Colon (tissue), 2 donors: Measurements from ENCODE around the gene TIA1.
"Not testable (repeated sequence)": the region's sequence is repeated elsewhere in the genome, so short reads cannot be mapped to it uniquely, and the experiment has no call there.

Experiments used
- FAIRE-seq: peaks from 2 replicates; lab custom pipeline; 2012; peaks lifted over from hg19 to GRCh38; lab: Jason Lieb, UNC
- donor health status: control.
- donor health status: control.

TIA1 gene, protein sequence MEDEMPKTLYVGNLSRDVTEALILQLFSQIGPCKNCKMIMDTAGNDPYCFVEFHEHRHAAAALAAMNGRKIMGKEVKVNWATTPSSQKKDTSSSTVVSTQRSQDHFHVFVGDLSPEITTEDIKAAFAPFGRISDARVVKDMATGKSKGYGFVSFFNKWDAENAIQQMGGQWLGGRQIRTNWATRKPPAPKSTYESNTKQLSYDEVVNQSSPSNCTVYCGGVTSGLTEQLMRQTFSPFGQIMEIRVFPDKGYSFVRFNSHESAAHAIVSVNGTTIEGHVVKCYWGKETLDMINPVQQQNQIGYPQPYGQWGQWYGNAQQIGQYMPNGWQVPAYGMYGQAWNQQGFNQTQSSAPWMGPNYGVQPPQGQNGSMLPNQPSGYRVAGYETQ

DNA sequence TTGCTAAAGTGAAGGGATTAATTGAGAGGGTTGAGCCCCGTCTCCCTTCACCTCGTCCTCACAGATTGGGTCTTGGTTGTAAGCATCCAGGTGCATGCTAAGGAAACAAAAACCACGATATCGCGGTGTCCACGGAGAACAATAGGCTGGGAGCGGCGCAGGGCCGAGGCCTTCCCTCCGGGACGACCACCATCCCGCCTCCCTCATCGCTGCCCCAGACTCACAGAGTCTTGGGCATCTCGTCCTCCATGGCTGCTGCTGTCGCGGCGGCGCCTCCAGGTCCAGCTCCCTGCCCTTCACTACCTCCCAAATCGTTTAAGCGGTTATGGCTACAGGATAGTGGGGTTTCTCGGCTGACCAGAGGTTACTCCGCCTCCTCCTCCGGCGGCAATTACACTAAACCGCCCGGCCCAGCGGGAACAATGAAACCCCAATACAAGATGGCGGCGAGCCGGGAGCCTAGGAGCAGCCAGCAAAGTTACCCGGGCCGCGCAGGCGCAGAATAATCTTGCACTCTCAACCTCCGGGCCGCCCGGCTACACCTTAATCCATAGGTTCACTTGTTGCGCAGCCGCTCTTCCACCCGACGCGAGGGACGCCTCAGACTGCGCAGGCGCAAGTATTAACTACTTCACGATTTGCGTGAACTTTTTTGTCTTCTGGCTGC lies at the start of gene TIA1:
TIA1 (minus strand) TSS at position 448 of the 667 bp plus-strand sequence; CDS start at position 250, 198 bp downstream.
- no peak for FAIRE-seq

DNA sequence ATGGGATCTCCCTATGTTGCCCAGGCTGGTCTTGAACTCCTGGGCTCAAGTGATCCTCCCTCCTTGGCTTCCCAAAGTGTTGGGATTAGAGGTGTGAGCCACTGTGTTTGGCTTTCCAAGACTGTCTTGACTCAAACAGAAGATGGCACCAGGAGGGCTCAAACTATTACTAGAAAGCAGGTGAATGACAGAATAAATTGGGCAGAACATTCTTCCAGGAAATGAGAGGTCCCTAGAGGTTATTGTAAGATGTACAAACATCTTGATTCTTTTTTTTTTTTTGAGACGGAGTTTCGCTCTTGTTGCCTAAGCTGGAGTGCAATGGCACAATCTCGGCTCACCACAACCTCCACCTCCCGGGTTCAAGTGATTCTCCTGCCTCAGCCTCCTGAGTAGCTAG lies 49.4 kb upstream of the TIA1 start:
- FAIRE-seq, result not testable (repeated sequence)

- FAIRE-seq, result no peak
Observed at GRCh38 chr2:70283500-70284191, 35.2 kb upstream of the TIA1 start.

GRCh38 chr2:70282439-70282838 lies 34.0 kb upstream of the TIA1 start:
- no peak for FAIRE-seq

GRCh38 chr2:70280242-70280798 lies 31.9 kb upstream of the TIA1 start:
- no peak for FAIRE-seq

DNA sequence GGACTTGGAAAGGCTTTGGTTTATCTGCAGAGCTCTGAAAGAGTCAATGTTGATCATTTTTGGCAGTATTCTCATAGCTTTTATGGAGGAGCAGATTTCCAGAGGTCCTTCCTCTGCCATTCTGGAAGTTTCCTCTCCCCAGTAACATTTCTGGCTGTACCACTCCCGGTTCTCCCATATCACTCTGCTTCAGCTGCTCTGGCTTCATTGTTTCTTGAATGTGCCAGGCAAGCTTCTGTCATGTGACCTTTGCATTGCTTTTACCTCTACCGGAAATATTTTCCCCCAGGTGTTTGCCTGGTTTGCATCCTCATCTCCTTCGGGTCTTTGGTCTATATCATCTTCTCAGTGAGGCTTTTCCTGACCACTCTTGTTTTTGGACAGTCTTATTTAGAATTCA lies 21.9 kb upstream of the TIA1 start:
- FAIRE-seq, result no peak

- FAIRE-seq, result not testable (repeated sequence)
Observed at GRCh38 chr2:70269422-70270302, 21.2 kb upstream of the TIA1 start.

GRCh38 chr2:70266925-70267324 lies 18.5 kb upstream of the TIA1 start:
- FAIRE-seq, result not testable (repeated sequence)

- FAIRE-seq, result no peak
Observed at GRCh38 chr2:70261501-70261900, 13.1 kb upstream of the TIA1 start.

DNA sequence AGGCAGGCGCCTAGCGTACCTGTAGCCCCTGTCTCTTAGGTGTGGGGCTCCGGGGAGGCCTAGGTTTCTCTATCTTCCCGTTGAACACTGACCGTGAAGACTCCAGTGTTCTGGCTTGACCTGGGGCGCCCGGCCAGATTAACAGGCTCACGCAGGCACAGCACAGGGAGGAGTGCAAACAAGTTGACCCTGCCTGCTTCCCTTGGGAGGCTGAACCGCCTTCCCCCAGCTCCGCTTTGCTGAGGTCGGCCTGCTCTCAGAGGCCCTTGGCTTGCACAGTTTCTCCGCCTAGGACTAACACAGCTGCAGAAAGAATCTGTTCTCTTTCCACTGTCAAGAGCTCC lies 10.1 kb upstream of the TIA1 start:
- FAIRE-seq, result no peak

DNA sequence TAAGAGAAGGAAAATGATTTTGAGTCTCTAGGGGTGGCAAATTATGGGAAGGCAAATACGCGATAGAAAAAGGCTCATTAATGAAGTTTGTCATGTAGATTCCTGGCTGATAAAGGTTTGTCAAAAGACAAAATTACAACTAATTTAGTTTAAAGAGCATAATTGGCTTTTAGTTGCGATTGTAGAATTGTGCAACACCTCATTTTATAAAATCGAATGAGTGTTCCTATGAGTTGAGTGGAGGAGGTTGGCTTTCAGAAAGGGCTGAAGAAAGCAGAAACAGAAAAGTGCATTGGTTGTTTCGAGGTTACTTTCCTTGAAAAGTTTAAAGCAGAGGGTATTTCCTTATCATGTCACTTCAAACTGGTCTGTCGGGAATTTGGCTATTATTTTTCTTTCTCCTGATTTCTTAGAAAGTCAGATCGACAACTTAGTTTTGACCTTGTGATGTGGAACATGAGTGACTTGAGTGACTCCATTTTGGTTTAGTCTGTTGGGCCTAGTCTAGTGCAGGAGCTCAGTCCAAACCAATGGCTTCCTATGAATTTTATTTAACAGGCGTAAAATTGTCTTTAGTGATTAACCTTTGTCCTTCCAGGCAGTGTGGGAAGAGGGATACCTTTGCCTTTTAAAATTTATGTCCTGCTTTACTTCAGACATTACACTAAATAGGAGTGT lies 7.3 kb upstream of the TIA1 start:
- FAIRE-seq, result no peak

GRCh38 chr2:70250434-70250833 lies 2.0 kb upstream of the TIA1 start:
- FAIRE-seq, result no peak

DNA sequence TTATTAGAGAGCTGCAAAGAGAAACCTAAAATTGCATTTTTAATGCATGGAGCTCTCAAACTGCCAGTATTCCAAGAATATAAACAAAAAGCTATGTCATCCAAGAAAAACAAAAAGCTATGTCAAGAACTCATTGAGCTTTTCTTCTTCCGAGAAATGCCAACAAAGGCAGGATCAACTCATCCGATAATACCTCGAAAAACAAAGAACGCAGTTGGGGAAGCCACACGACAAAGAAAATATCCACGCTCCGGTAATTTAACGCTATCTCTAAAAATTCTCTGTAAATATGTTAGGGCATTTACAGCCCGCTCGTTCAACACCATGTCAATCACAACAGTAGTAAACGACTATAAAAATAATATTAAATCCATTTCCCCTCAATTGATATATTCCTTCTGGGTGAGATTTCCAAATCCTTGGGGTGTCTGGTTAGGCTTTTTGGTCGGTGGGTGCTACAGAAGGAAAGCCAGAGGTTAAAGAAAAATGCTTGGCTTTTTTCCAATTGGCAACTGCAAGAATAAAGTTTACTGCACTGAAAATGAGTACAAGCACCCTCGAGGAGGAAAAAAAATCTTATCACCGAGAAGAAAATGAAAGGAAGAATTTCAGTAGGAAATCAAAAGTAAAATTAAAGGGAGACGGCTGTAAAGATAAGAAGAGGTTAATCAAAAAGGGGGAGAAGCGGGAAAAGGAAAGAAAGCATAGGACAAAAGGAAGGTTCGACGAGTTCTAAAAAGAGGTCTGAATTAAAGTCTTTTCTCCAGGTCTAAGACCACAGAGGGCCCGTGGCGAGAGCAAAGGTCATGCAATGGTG lies 856 bp downstream of the TIA1 start:
- FAIRE-seq, result no peak

DNA sequence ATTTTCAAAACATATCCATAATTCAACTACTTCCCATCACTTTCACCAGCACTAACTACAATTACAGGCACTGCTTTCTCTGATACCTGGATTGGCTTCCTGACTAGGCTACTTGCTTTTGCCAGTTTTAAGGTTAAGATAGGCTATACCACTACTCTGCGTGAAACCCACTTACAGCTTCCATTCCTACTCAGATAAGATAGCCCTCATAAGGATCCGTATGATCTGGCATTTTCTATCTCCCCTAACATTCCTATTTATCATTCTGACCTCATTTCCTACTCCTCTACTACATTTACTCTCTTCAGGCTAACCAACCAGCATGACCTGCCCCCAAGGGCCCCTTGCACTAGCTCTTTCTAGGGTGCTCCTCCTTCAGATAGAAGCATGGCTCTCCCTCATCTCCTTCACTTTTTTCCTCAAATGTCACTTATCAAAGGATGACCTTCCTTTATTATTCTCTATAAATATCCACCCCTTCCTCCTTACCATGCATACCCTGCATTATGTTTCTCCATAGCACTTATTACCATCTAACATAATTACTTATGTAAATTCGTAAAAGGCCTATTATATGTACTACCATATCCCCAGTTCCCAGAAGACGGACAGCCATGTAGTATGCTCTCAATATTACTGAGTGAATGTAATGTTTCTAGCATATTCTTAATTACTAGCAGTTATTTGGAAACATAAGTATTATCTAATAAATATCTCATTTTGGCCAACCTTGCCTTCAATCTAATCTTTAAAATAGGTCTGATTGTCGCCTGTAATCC lies 4.4 kb downstream of the TIA1 start:
- FAIRE-seq, result no peak

GRCh38 chr2:70242552-70242951 lies 5.9 kb downstream of the TIA1 start:
- no peak for FAIRE-seq

DNA sequence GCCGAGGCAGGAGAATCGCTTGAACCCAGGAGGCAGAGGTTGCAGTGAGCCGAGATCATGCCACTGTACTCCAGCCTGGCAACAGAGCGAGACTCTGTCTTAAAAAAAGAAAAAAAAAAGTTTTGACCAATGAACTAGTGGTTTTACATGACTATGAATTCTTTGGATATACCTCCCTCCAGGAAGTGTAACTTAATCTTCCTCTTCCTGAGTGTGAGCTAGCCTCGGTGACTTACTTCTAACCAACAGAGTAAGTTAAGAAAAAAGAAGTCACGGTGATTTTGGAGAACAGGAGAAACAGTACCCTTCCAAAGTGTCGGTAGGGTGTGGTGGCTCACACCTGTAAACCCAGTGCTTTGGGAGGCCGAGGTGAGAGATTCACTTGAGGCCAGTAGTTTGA lies 7.1 kb downstream of the TIA1 start:
- FAIRE-seq, result no peak

DNA sequence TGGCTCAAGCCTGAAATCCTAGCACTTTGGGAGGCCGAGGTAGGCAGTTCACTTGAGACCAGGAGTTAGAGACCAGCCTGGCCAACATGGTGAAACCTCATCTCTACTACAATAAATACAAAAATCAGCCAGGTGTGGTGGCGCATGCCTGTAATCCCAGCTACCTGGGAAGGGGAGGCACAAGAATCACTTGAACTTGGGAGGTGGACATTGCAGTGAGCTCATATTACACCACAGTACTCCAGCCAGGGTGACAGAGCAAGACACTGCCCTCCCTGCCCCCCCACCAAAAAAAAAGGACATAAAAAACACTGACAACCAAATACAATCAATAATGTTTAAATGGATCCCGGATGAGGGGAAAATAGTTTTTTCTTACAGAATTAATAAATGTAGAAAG lies 7.8 kb downstream of the TIA1 start:
- FAIRE-seq, result no peak

DNA sequence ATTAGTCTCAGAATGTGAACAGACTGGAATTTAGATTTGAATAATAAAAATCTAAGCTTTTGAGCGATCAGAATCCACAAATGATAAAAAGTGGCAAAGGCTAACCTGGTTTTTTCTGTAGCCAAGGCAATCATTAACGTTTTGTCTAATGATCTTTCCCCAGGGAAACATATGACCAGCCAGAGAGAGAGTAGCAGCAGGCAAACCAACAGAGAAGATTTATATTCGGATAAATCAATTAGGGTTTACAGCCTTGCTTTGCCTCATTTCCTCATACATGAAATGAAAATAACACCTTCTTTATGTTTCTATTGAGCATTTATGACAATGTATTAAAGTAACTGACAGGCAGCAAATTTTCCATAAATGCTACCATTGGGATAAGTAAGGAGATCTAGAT lies 14.5 kb downstream of the TIA1 start:
- no peak for FAIRE-seq

DNA sequence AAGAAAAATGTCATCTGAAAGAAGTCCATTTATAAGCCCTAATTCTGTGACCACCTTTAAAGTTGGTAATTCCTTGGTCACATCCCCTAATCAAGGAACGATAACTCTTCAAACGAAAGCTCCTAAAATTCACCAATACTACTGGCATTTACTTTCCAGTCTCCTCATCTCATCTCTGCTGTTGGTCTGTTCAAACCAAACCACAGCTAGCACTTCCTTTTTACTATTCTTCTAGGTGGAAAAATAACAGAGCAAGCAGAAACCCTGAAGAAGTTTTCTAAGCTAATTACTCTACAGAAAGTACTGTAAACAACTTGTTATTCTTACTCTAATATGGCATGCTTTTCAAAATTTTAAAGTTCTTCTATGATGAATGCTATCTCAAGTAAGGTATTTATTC lies 21.6 kb downstream of the TIA1 start:
- FAIRE-seq, result no peak

GRCh38 chr2:70223305-70223704 lies 25.1 kb downstream of the TIA1 start:
- FAIRE-seq, result not testable (repeated sequence)
